Measurements from ENCODE around the gene ABHD2.

ABHD2 gene

DNA sequence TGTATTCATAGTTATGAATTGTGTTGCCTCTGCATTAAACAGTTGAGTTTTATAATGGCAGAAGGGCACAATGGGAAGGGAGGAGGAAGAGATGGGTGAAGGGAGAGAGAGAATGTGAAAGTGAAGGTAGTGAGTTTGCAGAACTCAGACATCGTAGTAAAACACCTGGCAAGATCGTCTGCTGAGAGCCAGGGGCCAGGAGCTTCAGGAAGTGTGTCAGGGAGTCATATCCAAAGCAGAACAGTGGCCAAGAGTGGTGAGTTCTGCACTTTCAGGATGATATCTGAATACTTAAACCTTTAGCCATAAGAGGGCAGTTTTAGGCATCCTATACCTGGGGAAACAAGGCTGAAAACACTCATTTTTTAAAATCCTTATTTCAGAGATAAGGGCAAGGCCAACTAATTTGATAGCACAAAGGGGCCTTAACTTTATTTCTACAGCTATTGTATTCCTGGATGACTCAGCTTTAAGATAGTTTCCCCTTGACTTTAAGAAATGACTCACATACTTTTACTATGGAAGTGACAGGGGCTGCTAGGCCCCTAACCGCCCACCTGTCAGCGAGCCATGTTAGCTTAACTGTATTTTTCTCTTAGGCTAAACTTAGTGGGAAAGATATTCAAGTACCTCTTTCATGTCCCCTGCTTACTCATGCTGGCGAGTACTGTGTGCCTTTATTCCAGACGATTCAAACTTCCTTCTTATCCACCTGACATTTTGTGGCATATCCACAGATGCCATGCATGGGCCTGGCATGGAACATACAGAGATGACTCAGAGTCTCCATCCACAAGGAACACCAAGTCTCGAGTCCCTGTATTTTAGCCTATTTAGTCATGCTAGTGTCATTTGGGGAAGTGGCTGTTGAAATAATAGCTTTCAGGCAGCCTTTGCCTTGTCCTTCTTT is 79.3 kb downstream of the ABHD2 start:
- peak; percentile 36 for DNase-seq

DNA sequence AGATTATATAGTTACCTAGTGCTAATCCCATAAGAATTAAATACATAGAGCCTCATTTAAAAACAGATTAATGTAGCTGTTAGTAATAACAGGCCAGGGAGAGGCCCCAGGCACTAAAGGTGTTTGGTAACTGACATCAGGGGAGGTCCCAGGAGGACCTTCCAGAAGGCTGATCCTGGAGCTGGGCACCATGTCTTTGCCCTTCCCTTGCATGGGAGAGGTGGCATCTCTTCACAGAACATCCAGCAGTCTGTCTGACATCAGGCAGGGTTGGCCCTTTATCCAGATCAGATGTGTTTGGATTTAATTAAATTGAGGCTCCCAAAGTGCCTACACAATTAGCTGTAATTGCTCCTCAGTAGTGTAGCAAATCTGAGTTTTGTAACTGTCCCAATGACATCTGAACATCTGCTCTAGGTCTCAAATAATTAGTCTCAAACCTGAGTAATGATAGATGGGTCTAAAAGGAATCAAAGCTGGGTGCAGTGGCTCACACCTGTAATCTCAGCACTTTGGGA is 80.1 kb downstream of the ABHD2 start:
- no peak for DNase-seq

DNA sequence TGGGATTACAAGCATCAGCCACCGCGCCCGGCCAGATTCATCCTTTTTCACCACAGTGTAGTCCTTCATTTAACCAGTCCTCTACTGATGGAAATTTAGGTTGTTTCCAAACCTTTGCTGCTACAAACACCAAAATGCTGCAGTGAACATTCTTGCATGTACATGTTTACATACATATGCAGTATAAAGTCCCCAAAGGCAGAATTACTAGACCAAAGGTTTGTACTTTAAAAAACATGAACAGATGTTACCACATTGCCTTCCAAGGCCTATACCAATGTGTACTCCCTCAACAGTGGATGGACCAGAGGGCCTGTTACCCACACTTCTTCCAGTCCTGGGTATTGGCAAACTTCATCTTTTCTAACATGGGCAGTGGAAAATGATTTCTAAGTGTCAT is 82.1 kb downstream of the ABHD2 start:
- no peak for DNase-seq

DNA sequence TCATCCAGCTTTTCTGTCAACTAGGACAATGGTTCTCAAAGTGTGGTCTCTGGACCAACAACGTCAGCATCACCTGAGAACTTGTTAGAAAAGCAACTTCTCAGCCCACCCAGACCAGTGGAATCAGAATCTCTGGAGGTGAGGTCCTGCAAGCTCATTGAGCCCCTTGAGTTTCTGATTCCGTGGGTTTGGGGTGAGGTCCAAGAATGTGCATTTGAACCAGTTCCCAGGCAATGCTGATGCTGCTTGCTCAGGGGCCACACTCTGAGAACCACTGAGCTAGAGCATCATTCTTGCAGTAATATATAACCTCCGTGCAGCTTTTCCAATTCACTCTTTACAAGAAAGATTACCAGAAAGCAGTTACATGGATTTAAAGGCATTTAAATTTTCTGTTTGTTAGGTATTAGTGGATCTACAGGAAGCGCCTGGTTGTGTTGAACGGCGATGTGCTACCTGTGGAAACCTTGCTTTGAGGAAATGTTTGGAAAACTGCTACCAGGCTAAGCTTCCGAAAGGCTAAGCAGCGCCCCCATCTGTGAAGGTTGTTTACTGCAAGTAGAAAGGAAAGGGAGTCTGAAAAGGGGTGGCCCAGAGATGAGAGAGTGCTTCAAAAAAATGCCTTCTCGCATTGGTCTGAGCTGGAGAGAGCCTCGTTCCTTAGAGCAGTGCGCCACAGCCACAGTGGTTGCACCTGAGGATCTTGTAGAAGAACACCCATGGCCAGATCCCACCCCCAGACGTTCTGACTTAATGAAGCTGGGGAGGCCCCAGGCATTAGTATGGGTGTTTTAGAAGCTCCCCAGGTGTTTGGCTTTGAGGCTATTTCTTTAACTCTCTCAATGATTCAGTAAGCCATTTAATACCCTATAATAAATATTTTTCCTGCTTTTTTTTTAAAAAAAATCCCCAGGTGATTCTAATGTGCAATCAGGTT is 83.1 kb downstream of the ABHD2 start:
- DNase-seq: peak; percentile 20

DNA sequence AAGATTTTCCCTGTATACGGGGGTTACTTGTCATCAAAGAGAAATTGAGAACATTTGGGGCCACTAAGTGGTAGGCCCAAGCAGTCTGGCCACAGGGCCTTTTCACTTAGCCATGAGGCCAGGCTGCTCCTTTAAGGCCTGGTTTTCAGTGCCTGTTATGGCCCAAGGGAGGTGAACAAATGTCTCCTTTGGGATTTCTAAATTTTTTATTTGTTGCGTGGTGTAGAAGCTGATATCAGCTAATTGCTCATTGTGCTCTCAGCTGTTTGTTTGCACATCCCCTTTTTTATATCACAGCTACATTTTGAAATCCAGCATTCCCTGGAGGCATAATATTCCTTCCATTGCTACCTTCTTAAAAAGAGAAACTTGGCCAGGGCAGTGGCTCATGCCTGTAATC is 84.7 kb downstream of the ABHD2 start:
- no peak for DNase-seq

DNA sequence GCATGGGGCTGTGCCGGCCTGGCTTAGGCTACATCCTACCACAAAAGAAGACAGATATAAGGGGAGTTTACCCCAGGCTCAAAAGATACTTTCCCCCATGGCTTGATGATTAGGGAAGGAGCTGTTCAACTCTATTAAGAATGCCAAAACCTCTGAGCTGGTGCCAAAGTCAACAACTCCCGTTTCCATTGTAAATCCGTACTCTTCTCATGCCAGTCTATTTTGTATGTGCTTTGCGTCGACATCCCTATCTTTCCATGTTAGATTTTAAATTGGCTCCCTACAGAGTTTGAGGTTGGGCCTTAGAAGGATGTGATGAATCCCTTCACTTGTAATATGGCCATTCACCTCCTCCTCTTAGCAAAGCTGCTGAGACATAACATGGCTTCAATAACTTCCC is 86.2 kb downstream of the ABHD2 start:
- DNase-seq: no peak

DNA sequence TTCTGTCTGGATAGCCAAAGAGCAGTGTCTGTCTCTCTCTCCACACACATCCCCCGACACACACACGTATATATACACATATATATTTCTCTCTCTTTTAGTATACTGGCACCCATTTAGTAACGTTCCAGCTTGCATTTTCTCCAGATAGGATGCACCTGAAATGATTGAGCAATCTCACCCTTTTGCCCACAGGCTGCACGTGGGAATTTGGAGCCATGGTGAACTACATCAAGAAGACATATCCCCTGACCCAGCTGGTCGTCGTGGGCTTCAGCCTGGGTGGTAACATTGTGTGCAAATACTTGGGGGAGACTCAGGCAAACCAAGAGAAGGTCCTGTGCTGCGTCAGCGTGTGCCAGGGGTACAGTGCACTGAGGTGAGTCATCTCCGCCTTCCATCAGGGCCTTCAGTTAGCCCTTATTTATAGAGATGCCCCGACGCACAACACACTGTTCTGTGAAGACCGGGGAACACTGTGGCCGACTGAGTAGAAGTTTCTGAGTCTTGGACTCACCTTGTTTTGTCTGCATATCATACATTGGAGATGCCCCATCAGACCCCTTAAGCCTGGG is 87.4 kb downstream of the ABHD2 start:
- DNase-seq: no peak

DNA sequence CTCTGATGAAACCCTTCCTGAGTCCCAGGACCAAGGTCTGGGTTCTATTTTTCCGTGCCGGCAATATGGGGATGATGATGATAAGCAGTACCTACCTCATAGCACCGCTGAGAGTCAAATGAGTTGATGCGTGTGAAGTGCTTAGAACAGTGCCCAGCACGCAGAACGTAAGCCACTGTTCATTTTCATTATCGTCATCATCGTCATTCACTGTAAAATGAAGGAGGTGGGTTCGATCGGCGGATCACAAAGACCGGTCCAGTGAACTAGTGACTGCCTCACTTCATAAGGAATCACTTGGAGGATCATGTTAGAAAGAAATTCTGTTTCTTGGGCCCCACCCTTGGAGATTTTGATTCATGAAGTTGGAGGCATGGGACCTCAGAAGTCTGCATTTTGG is 88.9 kb downstream of the ABHD2 start:
- no peak for DNase-seq

DNA sequence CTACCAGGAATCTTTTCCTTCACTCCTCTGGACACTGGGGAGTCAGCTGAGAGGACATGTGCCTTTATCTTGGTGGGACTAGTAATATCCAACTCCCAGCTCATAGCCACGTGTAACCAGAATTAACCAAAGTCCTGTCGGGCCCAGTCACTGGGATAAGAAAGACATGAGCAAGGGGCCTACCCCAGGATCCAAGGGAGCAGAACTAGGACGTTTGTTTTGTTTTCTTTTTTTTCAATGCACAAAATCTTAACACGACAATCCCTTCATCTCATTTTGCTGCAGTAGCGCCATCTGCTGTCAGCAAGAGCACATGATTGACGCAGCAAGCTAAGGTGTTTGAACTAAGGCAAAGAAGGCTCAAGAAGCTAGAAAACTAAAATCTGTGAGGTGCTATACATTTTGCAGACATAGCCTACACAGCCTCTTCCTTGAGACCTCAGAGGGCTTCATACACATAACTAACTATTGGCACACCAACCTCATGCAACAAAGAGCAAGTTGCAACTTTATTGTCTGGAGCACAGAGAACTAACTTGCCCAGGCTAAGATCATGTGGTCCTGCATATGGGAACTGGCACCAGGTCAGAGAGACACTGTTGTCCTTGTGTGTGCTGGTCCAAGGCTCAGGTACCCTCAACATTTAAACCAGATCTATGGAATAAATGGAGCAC is 89.5 kb downstream of the ABHD2 start:
- DNase-seq: peak; percentile 74

DNA sequence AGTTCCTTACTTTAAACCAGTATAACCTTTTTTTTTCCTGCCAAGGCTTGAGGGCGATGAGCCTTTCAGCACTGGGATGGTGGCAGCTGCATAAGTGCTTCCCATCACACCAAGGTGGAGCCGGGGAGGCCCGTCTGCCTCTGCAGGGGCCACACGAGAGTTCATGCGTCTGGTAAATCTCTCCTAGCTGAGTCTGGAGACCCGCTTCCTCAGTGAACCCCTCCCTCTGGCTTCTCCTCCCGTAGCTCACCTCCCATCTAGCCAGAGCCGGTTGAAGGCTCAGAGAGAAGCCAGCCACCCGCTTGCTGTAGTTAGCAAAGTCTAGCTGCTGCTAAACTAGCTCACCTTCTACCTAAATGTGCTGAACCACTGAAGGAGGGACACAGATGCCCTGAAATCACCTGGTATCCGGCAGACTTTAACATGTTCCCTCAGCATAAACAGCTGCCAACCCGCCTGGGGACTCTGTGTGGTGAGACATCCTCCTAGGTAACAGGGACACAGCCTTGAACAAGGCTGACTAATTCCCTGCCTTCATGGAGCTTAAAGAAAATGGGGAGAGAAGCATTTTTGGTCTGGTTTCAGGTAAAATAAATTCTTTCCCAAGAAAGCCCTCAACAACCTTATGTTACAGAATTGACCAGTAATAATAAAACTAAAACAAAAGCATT is 90.2 kb downstream of the ABHD2 start:
- no peak for DNase-seq

DNA sequence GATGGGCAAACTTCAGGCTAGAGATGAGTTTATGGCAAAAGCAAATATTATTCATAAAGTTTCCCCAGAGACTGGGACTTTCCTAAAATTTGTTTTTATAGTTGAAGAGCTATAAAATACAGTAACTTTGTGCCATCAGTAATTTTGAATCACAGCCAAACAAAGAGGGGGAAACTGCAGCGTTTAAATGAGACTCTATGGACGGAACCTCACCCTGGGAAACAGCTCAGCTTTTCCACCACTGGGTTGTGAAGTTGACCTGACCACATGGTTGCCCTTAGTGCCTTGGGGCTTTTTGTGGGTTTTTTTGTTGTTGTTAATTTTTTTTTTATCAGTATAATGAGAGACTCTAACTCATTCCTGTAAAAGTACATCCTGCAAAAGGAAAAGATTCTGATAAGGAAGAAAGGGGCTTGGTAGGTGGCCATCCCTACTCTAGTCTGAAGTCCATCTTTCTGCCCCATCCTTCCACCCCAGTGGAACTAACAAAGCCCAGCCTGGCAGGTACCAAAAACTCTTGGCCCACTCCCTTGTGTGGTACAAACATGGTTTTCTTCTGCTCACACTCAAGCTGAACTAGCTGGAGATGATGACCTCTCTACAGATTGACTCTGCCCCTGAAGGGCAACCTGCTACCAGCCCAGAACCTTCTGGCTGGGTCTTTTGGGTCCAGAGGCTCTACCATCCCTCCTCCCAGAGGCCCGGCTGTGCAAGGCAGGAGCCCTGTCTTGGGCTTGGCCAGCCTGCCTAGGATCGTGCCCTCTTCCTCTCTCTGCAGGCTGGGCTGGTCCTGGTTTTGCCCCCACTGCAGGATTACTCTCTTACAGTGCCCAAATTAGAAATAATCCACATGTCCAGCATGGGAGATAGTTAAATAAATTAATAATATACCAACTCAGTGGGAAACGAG is 92.0 kb downstream of the ABHD2 start:
- no peak for DNase-seq

DNA sequence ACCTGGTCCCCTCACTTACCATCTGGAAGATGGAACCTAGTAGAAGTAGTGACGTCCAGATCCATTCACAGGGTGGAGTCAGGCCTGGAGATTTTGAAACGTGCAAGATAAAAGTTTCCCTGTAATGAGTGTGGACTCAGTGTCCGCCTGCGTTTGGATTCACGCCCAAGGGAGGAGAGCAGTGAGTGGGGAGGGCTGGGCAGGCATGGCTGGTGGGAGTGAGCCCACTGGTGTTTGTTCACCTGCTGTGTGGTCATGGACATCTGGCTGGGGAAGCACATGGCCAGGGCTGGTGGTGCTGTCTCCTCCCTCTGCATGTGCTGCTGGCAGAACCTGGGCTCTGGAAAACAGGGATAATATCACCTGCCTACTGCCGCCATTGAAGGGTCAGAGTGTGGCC is 96.1 kb downstream of the ABHD2 start:
- DNase-seq: no peak

DNA sequence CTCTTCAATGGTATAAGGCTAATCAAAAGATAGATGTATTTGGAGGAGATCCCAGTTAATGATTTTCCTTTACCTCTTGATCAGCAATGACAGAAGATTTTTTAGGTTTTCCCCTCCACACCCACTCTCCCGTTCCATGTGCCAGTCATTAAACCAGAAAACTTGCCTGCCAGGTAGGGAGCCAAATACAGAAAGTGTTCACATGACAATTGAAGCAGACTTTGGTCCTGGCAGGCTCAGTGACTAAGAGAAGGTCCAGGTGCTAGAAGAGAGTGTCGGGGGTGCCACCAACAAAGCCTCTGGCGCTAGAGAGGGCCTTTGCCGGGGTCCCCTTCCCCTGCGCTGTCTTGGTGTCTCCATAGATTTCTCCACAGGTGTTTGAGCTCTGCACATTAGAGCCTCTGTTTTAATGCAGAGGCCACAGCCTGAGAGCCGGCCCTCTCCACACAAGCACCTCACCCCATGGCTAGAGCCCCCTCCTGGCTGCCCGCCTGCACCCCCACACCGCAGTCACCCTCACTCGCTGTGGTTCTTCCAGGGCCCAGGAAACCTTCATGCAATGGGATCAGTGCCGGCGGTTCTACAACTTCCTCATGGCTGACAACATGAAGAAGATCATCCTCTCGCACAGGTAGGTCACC is 96.8 kb downstream of the ABHD2 start:
- no peak for DNase-seq

DNA sequence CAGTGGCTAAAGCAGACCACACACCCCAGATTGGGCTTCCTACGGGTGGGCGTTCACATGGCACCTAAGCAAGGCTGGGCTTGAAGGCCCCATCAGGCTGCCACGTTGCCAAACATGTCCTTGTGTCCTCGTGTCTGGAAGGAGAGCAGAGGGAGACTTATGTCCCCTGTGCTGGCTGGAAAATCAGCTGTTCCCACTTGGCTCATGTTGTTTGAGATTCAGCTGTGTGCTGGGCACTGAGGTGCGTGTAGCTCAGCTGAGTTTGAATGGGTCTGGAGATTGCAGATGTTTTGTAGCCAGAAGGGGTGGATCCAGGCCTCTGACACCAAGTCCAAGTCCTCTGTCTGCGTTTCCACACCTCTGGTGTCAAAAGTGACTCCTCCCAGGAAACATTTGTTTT is 98.5 kb downstream of the ABHD2 start:
- DNase-seq: no peak

DNA sequence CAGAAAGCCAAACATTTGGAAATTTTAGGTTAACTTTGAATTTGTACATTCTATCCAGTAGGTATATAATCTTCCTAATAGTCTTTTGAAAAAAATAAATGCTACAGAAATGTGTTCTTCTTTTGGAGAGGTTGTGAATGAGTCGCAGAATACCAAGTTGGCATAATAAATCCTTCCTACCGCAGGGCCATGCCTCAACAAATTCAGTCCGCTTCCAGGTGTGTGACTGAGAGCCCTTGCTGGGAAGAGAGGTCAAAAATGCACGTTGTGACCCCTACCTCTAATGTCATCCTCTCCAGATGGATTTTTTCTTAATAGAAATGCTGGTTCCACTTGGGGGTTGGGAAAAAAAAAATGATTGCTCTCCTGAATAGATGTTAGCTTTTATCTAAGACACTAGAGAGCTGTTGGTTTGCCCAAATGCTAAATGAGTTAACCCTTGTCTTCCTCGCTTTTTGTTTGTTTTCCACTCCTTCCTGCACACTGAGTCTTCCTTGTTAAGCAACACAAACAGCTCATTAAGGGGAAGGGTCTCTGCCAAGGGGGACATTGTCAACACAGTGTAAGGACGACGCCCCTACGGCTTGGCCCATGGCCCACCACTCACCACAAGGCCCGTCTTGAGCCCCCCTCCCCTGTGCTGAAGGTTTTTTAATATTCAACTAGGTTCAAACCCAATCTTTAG is 99.2 kb downstream of the ABHD2 start:
- DNase-seq: no peak

DNA sequence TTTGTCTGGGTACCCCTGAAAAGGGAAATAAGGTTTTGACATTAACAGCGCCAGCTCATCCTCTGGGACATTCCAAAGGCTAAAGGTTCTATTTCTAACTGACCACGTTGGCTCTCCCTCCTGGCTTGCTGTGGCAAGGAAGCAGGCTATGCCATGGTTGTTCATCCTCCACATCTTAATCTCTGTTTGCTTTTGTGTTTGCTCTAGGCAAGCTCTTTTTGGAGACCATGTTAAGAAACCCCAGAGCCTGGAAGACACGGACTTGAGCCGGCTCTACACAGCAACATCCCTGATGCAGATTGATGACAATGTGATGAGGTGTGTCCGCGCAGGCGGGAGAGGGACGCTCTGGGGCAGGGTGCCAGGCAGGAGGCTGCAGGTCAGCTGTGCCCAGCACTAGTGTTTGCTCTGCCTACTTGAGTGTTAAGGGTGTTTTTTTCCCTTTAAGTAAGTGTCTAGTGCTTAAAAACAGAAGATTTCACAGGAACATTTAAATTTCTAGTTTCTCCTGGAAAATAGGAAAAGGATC is 99.8 kb downstream of the ABHD2 start:
- no peak for DNase-seq

DNA sequence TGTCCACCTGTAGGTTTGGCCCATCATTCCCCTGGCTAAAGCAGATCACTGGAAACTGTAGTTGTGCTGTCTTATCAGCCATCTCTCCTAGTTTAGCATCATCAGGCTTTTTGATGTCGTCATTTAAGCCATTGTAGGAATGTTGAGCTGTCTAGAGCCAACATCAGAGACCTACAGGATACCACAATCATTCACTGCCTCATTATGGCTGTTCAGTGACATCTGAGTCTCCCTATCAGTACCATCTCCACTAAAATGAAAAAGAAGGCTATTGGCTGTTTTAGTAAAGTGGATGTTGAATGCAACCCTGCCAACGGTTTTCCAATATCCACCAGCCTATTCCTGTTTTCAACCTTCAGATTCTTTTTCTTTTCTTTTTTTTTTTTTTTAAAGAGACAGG is 103.9 kb downstream of the ABHD2 start:
- no peak for DNase-seq

DNA sequence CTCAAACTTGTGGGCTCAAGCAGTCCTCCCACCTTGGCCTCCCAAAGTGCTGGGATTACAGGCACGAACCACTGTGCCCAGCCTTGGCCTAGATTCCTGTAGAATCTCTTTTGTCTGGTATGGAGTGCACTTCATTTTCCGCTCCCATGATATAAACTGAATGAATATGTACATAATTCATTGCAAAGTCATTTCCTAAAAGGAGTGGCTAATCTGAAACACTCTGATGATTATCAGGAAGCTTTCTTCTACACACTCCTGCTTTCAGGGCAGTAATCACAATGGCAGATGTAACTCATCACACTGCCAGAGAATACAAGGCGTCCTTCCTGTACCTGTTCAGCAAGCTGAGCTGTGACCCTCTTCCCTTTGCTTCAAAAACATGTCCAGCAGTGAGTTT is 104.5 kb downstream of the ABHD2 start:
- no peak for DNase-seq

DNA sequence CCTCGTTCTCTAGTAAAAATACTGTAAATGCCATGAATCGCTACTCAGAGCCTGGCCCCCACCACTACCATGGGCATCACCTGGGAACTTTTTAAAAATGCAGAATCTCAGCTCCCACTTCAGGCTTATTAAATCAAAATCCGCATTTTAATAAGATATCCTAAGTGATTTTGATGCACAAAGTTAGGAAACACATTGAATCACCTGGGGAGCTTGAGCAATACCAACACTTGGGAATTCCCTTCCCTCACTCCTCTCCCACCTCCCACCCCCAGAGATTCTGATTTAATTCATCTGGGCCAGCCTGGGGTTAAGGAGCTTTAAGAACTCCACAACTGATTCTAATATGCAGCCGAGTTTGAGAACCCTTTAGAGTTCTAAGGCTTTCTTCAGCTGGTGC is 106.4 kb downstream of the ABHD2 start:
- no peak for DNase-seq
